Endothelial cell (in vitro differentiated cells): ENCODE data around the gene UBALD2. TPM values are rescaled to one million over a fixed set of nuclear protein-coding genes. Genes with fewer than 3 reads are reported as not detected.
A peak's percentile ranks its signal among the peaks of the same experiment; 100 is the strongest.

ENCODE experiments used
- DNase-seq: peaks from one replicate; pipeline ENCODE4 v3.0.0; 2021; ENCODE audit warnings: low spot score
- H3K27ac Mint-ChIP-seq: one replicate; pipeline ENCODE4 v1.8.0; 2021; ENCODE audit warnings: mixed read lengths, inconsistent platforms; ENCODE audit not compliant: unreplicated experiment
- H3K27me3 Mint-ChIP-seq: one replicate; pipeline ENCODE4 v1.8.0; 2021; ENCODE audit warnings: mild to moderate bottlenecking, moderate library complexity, mixed read lengths, inconsistent platforms; ENCODE audit not compliant: unreplicated experiment
- H3K36me3 Mint-ChIP-seq: one replicate; pipeline ENCODE4 v1.8.0; 2021; ENCODE audit warnings: mild to moderate bottlenecking, low read depth, mixed read lengths, inconsistent platforms; ENCODE audit not compliant: unreplicated experiment
- H3K4me1 Mint-ChIP-seq: one replicate; pipeline ENCODE4 v1.8.0; 2021; ENCODE audit warnings: mild to moderate bottlenecking, mixed read lengths, inconsistent platforms; ENCODE audit not compliant: unreplicated experiment
- H3K4me3 Mint-ChIP-seq: one replicate; pipeline ENCODE4 v1.8.0; 2021; ENCODE audit warnings: mild to moderate bottlenecking, mixed read lengths, inconsistent platforms; ENCODE audit not compliant: unreplicated experiment
- H3K9me3 Mint-ChIP-seq: one replicate; pipeline ENCODE4 v1.8.0; 2021; ENCODE audit warnings: mixed read lengths, inconsistent platforms; ENCODE audit not compliant: unreplicated experiment
- total RNA-seq: library from RNA; stranded (reverse); fragmentation: NEBNext Ultra II Directional; extraction: Animal tissue kit (Norgen Biotek cat#: 25700); gene quantifications from one replicate; pipeline ENCODE4 v1.2.1, GENCODE V29; 2021; ENCODE audit not compliant: unreplicated experiment
- TF ChIP-seq, protein P1 (sequence below): fragments of 200-600 bp; sonication (generic); IDR thresholded peaks from one replicate; pipeline ENCODE4 v1.5.0; 2021; ENCODE audit warnings: antibody characterized with exemption; ENCODE audit not compliant: unreplicated experiment

Gene UBALD2
- total RNA-seq, 1 donor from 2014 or later: 90.4 TPM

DNA sequence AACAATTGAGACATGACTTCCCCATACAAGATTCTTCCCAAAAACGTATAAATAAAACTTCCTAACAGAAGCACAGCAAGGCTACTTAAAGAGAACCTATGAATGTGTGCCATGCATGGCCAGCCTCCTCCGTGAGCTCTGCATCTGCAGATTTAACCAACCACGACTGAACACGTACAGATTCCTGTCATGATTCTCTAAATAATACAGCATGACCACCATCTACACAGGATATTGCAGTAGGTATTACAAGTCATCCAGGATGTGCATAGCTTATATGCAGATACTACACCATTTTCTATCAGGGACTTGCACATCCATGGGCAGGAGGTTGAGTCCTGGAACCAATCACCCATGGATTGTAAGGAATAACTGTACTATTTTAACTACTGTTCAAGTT lies 44.3 kb downstream of the UBALD2 start:
- Mint-ChIP-seq H3K27me3 (no peaks in the 10 kb centered on the region), H3K4me3 (no peak overlapping the region), H3K36me3 (peaks cover 31% of the 10 kb centered on the region), H3K4me1 (peaks cover 23% of the 10 kb centered on the region), H3K9me3 (no peaks in the 10 kb centered on the region), H3K27ac (no peak overlapping the region)
- TF ChIP-seq, protein P1, sequence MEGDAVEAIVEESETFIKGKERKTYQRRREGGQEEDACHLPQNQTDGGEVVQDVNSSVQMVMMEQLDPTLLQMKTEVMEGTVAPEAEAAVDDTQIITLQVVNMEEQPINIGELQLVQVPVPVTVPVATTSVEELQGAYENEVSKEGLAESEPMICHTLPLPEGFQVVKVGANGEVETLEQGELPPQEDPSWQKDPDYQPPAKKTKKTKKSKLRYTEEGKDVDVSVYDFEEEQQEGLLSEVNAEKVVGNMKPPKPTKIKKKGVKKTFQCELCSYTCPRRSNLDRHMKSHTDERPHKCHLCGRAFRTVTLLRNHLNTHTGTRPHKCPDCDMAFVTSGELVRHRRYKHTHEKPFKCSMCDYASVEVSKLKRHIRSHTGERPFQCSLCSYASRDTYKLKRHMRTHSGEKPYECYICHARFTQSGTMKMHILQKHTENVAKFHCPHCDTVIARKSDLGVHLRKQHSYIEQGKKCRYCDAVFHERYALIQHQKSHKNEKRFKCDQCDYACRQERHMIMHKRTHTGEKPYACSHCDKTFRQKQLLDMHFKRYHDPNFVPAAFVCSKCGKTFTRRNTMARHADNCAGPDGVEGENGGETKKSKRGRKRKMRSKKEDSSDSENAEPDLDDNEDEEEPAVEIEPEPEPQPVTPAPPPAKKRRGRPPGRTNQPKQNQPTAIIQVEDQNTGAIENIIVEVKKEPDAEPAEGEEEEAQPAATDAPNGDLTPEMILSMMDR: no peak
- DNase-seq: no peak

DNA sequence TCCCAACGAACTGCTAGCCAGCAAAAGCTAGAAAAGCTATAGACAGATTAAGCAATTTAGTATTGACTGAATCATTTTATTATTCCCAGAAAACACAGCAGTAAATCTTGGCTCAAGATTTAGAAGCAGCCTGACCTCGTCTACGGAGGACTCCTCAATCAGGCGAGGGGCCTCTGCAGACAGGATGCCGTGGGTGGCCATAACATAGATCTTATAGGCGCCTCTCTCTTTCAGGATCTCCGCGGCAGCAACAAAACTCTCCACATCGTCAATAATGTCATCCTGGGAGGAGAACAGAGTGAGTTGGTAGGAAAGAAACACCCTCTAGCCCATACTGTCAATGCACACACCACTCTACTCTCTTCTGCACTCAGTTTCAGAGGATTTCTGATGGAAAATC lies 47.6 kb downstream of the UBALD2 start:
- H3K27me3 Mint-ChIP-seq: no peaks in the 10 kb centered on the region
- no peaks in the 10 kb centered on the region for H3K9me3 Mint-ChIP-seq
- H3K27ac Mint-ChIP-seq: peak overlapping the region; percentile 1
- H3K36me3 Mint-ChIP-seq: peaks cover 39% of the 10 kb centered on the region
- H3K4me1 Mint-ChIP-seq: peaks cover 45% of the 10 kb centered on the region
- no peak for DNase-seq
- TF ChIP-seq, protein P1: no peak
- peak overlapping the region; percentile 37 for H3K4me3 Mint-ChIP-seq

DNA sequence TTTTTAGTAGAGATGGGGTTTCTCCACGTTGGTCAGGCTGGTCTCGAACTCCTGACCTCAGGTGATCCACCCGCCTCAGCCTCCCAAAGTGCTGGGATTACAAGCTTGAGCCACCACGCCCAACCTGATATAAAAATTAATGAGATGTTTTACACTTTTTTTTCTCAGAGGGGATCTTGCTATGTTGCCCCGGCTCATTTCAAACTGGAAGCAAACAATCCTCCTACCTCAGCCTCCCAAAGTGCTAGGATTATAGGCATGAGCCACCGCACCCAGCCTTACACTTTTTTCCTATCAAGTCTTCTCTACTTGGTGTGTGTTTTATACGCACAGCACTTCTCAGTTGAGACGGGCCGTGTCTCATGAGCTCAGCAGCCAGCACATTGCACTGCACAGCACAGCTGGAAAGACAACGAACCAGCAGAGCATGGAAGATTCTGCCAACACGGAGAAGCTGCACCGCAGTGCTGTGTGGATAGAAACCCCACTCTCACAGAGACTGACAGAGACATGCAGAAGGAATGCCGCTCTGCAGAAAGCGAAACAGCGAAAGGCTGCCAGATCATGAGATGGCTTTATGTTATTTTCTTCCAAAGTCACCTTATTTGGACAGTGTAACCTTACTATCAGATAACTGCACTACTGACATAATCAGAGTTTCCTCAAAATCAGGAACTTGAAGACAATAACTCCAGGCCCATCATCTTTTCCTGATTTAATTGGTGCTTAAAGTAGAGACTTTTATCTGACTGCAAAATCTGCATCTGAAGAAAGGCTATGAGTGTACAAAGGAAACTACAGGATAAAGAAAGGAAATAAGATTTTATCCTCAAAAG lies 49.5 kb downstream of the UBALD2 start:
- peaks cover 43% of the 10 kb centered on the region for H3K4me1 Mint-ChIP-seq
- H3K4me3 Mint-ChIP-seq: peak overlapping the region; percentile 8
- DNase-seq: peak; percentile 39
- no peaks in the 10 kb centered on the region for H3K9me3 Mint-ChIP-seq
- peak overlapping the region; percentile 99 for H3K27ac Mint-ChIP-seq
- H3K36me3 Mint-ChIP-seq: peaks cover 38% of the 10 kb centered on the region
- TF ChIP-seq, protein P1: no peak
- H3K27me3 Mint-ChIP-seq: no peaks in the 10 kb centered on the region

DNA sequence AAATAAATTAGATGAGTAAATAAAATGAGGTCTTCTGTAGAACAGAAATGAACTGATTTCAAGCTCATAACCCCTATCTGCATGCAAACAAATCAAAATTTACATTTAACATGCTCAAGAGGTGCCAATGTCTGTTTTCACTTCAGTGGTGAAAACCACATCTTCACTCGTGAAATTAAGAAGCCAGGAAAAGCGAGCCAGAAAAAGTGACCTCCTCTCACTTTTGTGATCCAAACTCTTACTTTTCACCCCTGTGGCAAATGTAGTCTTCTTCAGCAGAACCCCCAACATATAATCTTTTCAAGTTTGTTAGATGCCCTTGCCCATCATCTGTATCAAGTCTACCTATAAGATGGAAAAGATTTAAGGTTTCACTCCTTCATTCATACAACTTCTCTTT lies 52.4 kb downstream of the UBALD2 start:
- DNase-seq: no peak
- H3K9me3 Mint-ChIP-seq: no peaks in the 10 kb centered on the region
- H3K4me3 Mint-ChIP-seq: no peak overlapping the region
- H3K27ac Mint-ChIP-seq: peak overlapping the region; percentile 30
- H3K27me3 Mint-ChIP-seq: no peaks in the 10 kb centered on the region
- TF ChIP-seq, protein P1: no peak
- peaks cover 44% of the 10 kb centered on the region for H3K4me1 Mint-ChIP-seq
- H3K36me3 Mint-ChIP-seq: peaks cover 32% of the 10 kb centered on the region

DNA sequence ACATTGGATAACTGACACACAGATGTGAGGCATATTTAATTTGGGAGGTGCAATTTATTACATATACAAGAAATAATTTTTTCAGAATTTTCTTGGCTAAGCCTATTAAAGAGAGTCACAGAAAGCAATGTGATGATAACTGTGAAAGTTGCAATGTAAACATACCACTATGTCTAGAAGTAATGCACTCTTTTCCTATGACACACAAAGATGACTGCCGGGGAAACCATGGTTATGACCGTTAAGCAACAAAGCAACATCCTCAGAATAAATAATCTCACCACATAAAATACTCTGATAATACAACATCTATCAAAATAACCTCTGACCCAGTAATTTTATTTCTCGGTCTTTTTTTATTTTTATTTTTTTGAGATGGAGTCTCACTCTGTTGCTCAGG lies 53.4 kb downstream of the UBALD2 start:
- Mint-ChIP-seq H3K27me3 (no peaks in the 10 kb centered on the region), H3K9me3 (no peaks in the 10 kb centered on the region), H3K4me3 (no peak overlapping the region), H3K27ac (no peak overlapping the region), H3K4me1 (peaks cover 34% of the 10 kb centered on the region), H3K36me3 (peaks cover 27% of the 10 kb centered on the region)
- TF ChIP-seq, protein P1: no peak
- DNase-seq: no peak

Other genes with a start within 250 kb of the UBALD2 start
- not detected for gene EVPL, start 238.0 kb upstream of the UBALD2 start, total RNA-seq
- 62.6 TPM for gene SRP68, start 192.8 kb upstream of the UBALD2 start, total RNA-seq
- gene GALR2, start 190.6 kb upstream of the UBALD2 start, total RNA-seq: not detected
- gene ZACN, start 186.2 kb upstream of the UBALD2 start, total RNA-seq: not detected
- gene EXOC7, start 161.6 kb upstream of the UBALD2 start, total RNA-seq: 183 TPM
- 2.1 TPM for gene FOXJ1, start 124.1 kb upstream of the UBALD2 start, total RNA-seq
- 18.7 TPM for gene RNF157, start 24.9 kb upstream of the UBALD2 start, total RNA-seq
- 15.0 TPM for gene QRICH2, start 42.9 kb downstream of the UBALD2 start, total RNA-seq
- gene PRPSAP1, start 88.6 kb downstream of the UBALD2 start, total RNA-seq: 136 TPM
- 15.4 TPM for gene SPHK1, start 119.3 kb downstream of the UBALD2 start, total RNA-seq
- gene UBE2O, start 187.8 kb downstream of the UBALD2 start, total RNA-seq: 49.0 TPM
- gene AANAT, start 202.3 kb downstream of the UBALD2 start, total RNA-seq: not detected
- gene RHBDF2, start 236.1 kb downstream of the UBALD2 start, total RNA-seq: 39.3 TPM